Ishikawa (cell line): ENCODE results near the gene FXN.

ENCODE experiments used
- CEBPB ChIP-seq: IDR thresholded peaks from 2 replicates; pipeline ENCODE4 v1.6.1; 2012
- CREB1 ChIP-seq: IDR thresholded peaks from 2 replicates; pipeline ENCODE4 v1.6.1; 2012; ENCODE audit warnings: low read depth
- EGR1 ChIP-seq: IDR thresholded peaks from 2 replicates; pipeline ENCODE4 v1.6.1; 2012
- EP300 ChIP-seq: IDR thresholded peaks from 2 replicates; pipeline ENCODE4 v1.6.1; 2012; ENCODE audit warnings: borderline replicate concordance
- FOXM1 ChIP-seq: IDR thresholded peaks from 2 replicates; pipeline ENCODE4 v1.6.1; 2012; ENCODE audit warnings: low read depth, borderline replicate concordance
- MAX ChIP-seq: IDR thresholded peaks from 2 replicates; pipeline ENCODE4 v1.6.1; 2012
- NFIC ChIP-seq: IDR thresholded peaks from 2 replicates; pipeline ENCODE4 v1.6.1; 2012
- RAD21 ChIP-seq: IDR thresholded peaks from 2 replicates; pipeline ENCODE4 v1.6.1; 2012; ENCODE audit warnings: low read depth
- TAF1 ChIP-seq: IDR thresholded peaks from 2 replicates; pipeline ENCODE4 v1.6.1; 2012; ENCODE audit warnings: low read depth, mild to moderate bottlenecking
- TCF12 ChIP-seq: IDR thresholded peaks from 2 replicates; pipeline ENCODE4 v1.6.1; 2012; ENCODE audit warnings: low read depth
- TEAD4 ChIP-seq: IDR thresholded peaks from 2 replicates; pipeline ENCODE4 v1.6.1; 2012
- YY1 ChIP-seq: IDR thresholded peaks from 2 replicates; pipeline ENCODE4 v1.6.1; 2012; ENCODE audit warnings: low read depth
- TF ChIP-seq, protein P1 (sequence below): IDR thresholded peaks from 2 replicates; pipeline ENCODE4 v1.6.1; 2012; ENCODE audit warnings: low read depth, mild to moderate bottlenecking
- TF ChIP-seq, protein P2 (sequence below): IDR thresholded peaks from 2 replicates; pipeline ENCODE4 v1.6.1; 2012

DNA sequence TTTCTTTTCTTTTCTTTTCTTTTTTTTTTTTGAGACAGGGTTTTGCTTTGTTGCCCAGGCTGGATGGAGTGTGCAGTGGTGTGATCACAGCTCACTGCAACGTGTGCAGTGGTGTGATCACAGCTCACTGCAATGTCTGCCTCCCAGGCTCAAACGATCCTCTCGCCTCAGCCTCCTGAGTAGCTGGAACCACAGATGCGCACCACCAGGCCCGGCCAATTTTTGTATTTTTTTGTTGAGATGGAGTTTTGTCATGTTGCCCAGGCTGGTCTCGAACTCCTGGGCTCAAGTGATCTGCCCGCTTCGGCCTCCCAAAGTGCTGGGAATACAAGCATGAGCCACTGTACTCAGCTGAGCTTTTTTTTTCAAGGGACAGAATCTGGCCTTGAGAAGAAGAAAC, 101.8 kb downstream of the FXN start:
- TF ChIP-seq RAD21 (no peak), NFIC (no peak), EP300 (no peak), YY1 (no peak), TAF1 (no peak), FOXM1 (no peak), CREB1 (no peak), TEAD4 (no peak), MAX (no peak), CEBPB (no peak), EGR1 (no peak), TCF12 (no peak)
- TF ChIP-seq, protein P1, sequence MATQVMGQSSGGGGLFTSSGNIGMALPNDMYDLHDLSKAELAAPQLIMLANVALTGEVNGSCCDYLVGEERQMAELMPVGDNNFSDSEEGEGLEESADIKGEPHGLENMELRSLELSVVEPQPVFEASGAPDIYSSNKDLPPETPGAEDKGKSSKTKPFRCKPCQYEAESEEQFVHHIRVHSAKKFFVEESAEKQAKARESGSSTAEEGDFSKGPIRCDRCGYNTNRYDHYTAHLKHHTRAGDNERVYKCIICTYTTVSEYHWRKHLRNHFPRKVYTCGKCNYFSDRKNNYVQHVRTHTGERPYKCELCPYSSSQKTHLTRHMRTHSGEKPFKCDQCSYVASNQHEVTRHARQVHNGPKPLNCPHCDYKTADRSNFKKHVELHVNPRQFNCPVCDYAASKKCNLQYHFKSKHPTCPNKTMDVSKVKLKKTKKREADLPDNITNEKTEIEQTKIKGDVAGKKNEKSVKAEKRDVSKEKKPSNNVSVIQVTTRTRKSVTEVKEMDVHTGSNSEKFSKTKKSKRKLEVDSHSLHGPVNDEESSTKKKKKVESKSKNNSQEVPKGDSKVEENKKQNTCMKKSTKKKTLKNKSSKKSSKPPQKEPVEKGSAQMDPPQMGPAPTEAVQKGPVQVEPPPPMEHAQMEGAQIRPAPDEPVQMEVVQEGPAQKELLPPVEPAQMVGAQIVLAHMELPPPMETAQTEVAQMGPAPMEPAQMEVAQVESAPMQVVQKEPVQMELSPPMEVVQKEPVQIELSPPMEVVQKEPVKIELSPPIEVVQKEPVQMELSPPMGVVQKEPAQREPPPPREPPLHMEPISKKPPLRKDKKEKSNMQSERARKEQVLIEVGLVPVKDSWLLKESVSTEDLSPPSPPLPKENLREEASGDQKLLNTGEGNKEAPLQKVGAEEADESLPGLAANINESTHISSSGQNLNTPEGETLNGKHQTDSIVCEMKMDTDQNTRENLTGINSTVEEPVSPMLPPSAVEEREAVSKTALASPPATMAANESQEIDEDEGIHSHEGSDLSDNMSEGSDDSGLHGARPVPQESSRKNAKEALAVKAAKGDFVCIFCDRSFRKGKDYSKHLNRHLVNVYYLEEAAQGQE: no peak
- TF ChIP-seq, protein P2, sequence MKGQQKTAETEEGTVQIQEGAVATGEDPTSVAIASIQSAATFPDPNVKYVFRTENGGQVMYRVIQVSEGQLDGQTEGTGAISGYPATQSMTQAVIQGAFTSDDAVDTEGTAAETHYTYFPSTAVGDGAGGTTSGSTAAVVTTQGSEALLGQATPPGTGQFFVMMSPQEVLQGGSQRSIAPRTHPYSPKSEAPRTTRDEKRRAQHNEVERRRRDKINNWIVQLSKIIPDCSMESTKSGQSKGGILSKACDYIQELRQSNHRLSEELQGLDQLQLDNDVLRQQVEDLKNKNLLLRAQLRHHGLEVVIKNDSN: no peak
